T-helper 2 cell treated with Interferon-gamma antibody and Interleukin-4, amounts not matched to agents 5 μg/mL and 100 μg/mL, for 36 hours (primary cell): ENCODE results near the gene UPF2.
A peak's percentile ranks its signal among the peaks of the same experiment; 100 is the strongest.
"Not testable (repeated sequence)": the region's sequence is repeated elsewhere in the genome, so short reads cannot be mapped to it uniquely, and the experiment has no call there.

Experiments
- DNase-seq: peaks from one replicate; pipeline ENCODE4 v3.0.0; 2021; ENCODE audit warnings: low spot score
- H3K27ac Mint-ChIP-seq: one replicate; pipeline ENCODE4 v1.8.0; 2021; ENCODE audit warnings: mild to moderate bottlenecking, mixed read lengths
- H3K27me3 Mint-ChIP-seq: one replicate; pipeline ENCODE4 v1.8.0; 2021; ENCODE audit warnings: low read depth, mixed read lengths
- H3K36me3 Mint-ChIP-seq: one replicate; pipeline ENCODE4 v1.8.0; 2021; ENCODE audit warnings: low read depth, mixed read lengths
- H3K4me1 Mint-ChIP-seq: one replicate; pipeline ENCODE4 v1.8.0; 2021; ENCODE audit warnings: low read depth, mixed read lengths
- H3K4me3 Mint-ChIP-seq: one replicate; pipeline ENCODE4 v1.8.0; 2022; ENCODE audit warnings: mild to moderate bottlenecking, moderate library complexity, mixed read lengths
- H3K9me3 Mint-ChIP-seq: one replicate; pipeline ENCODE4 v1.8.0; 2021; ENCODE audit warnings: mixed read lengths

Gene UPF2

DNA sequence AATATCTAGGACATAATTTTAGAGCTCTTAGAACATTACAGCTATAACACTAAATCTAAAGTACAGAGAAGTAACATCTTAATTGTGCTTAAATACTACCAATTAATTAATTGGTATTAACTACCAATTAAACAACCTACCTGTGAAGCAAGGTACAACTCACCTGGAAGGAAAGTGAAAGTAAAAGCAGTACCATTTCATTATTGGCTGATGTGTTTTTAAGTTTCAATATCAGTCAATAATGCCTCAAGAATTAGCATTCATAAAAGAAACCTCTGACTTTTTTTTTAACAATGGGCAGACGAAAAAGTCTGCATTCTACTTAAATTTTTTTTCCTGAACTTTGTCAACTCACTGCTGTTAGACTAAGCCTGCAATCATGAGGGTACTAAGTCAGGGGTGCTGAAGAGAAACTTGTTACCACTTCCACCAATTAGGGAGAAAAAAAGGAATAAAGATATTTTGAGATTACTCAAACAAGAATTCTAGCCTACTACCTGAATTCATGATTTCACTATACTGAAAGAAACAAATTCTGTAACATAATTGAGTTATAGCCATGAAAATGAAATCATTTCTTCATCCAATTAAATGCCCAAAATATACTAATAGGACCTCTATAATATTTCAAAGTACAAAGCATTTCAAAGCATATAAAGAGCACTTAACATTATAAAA lies 19.9 kb downstream of the UPF2 start:
- Mint-ChIP-seq H3K27ac (peak overlapping the region; percentile 69), H3K36me3 (peaks cover 20% of the 10 kb centered on the region), H3K9me3 (no peaks in the 10 kb centered on the region), H3K4me1 (peaks cover 17% of the 10 kb centered on the region), H3K27me3 (no peaks in the 10 kb centered on the region), H3K4me3 (peak overlapping the region; percentile 43)
- no peak for DNase-seq

DNA sequence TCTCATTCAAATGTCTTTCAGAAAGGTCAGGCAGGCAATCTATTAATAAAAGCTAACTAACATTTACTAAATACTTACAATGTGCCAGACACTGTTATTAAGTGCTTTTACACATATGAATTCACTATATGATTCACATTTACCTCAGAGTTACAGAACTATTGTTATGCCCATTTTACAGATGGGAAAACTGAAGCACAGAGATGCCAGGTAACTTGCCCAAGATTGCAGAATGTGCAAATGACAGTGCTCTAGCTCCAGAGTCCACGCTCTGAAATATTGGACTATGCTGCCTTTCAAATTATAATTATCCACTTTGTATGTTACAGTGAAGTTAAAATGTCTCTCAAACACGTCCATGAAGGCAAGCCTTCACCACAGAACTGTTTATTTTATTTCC lies 22.0 kb downstream of the UPF2 start:
- DNase-seq = no peak
- Mint-ChIP-seq H3K36me3 (peaks cover 8% of the 10 kb centered on the region), H3K9me3 (no peaks in the 10 kb centered on the region), H3K27me3 (no peaks in the 10 kb centered on the region), H3K4me1 (peaks cover 9% of the 10 kb centered on the region), H3K4me3 (no peak overlapping the region), H3K27ac (no peak overlapping the region)

DNA sequence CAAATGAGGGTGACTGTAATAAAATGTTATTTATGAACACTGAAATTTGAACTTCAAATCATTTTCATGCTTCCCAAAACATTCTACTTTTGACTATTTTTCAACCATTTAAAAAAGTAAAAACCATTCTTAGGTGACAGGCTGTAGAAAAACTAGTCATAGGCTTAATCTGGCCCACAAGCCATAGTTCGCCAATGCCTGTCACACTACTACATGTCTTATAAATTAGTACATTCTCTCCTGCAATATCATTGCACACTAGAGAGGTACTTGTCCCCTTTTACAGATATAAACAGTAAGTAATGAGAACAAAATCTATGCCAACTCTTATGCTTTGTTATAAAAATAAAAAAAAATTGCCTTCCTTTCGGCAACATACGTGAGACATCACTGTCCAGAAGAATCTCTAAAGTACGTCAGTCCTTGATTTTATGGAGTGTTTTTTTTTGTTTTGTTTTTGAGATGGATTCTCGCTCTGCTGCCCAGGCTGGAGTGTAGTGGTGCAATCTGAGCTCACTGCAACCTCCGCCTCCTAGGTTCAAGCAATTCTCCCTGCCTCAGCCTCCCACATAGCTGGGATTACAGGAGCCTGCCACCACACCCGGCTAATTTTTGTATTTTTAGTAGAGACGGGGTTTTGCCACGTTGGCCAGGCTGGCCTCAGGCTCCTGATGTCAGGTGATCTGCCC lies 23.2 kb downstream of the UPF2 start:
- DNase-seq = no peak
- Mint-ChIP-seq H3K36me3 (peaks cover 14% of the 10 kb centered on the region), H3K4me3 (no peak overlapping the region), H3K27ac (no peak overlapping the region), H3K27me3 (no peaks in the 10 kb centered on the region), H3K4me1 (peaks cover 9% of the 10 kb centered on the region), H3K9me3 (no peaks in the 10 kb centered on the region)

DNA sequence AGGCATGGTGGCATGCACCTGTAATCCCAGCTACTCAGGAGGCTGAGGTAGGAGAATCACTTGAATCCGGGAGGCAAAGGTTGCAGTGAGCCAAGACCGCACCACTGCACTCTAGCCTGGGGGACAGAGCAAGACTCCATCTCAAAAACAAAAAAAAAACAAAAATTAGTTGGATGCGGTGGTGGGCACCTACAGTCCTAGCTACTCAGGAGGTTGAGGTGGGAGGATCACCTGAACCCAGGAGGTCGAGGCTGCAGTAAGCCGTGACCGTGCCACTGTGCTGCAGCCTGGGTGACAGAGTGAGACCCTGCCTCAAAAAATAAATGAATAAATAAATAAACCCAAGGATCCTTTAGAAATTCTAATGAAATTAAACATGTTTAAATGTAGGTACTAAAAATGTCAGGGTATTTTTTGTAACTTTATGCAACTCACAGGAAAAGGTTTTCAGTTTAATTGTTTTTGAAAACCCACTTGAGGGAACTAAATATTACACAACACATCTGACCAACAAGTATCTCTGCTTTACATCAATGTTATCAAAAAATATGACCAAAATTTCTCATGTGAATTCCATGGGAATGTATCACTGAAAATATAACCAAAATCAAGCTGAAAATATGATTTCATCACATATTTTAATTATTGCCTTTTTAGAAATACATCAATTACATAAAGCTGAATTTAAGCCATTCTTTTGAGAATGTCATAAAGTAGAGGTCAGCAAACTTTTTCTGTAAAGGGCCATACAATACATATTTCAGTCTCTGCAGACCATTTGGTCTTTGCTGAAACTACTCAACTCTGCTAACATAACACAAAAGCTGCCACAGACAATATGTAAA lies 23.9 kb downstream of the UPF2 start:
- H3K27ac Mint-ChIP-seq = no peak overlapping the region
- H3K27me3 Mint-ChIP-seq = no peaks in the 10 kb centered on the region
- no peak for DNase-seq
- no peak overlapping the region for H3K4me3 Mint-ChIP-seq
- H3K36me3 Mint-ChIP-seq = peaks cover 19% of the 10 kb centered on the region
- H3K9me3 Mint-ChIP-seq = no peaks in the 10 kb centered on the region
- peaks cover 9% of the 10 kb centered on the region for H3K4me1 Mint-ChIP-seq

DNA sequence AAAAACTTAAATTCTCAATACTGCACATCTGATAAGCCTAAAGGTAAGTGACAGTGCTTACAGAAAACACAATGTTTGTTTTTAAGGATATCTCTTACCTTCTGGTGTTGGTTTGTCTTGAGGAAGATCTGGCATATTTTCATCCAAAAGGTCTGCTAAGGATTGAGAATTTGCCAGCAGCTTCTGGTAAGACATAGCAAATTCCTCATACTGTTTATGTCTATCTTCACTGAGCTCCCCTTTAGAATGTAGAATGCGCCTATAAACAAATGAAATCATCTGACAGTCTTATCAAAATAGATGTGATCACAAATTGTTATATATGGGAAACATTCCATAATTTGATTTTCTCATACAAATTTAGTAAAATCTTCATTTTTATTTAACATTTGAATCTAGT lies 28.7 kb downstream of the UPF2 start:
- Mint-ChIP-seq H3K9me3 (peaks cover 12% of the 10 kb centered on the region), H3K27ac (no peak overlapping the region), H3K27me3 (no peaks in the 10 kb centered on the region), H3K36me3 (peaks cover 53% of the 10 kb centered on the region), H3K4me1 (no peaks in the 10 kb centered on the region), H3K4me3 (no peak overlapping the region)
- DNase-seq = no peak

DNA sequence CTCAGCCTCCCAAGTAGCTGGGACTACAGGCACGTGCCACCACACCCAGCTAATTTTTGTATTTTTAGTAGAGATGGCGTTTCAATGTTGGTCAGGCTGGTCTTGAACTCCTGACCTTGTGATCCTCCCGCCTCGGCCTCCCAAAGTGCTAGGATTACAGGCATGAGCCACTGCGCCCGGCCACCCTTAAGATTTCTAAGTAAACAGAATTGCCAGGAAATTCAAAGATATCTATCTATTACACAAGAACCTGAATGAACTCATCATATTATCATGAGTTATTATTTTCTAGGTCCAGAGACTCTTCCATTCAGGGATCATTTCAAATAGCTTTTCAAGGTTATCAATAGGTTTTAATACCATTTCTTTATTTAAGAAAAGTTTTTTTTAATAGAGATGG lies 29.2 kb downstream of the UPF2 start:
- not testable (repeated sequence) for H3K4me3 Mint-ChIP-seq, H3K27me3 Mint-ChIP-seq, DNase-seq, H3K27ac Mint-ChIP-seq, H3K4me1 Mint-ChIP-seq
- Mint-ChIP-seq H3K9me3 (peaks cover 12% of the 10 kb centered on the region), H3K36me3 (peaks cover 56% of the 10 kb centered on the region)

DNA sequence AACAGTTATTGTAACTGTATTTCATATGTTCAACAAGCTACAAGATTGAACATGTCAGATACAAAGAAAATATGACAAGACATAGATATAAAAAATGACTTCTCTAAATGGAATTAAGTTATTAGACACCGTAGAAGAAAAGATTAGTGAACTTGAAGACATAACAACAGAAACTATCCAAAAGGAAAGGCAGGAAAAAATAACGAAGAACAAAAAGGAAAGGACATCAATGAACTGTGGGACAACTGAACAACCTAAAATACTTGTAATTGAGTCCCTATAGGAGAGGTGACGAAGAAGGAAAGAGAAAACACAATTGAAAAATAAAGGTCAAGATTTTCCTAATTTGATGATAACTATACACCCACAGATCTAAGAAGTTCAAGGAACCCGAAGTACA lies 32.3 kb downstream of the UPF2 start:
- DNase-seq = no peak
- peaks cover 65% of the 10 kb centered on the region for H3K36me3 Mint-ChIP-seq
- no peak overlapping the region for H3K27ac Mint-ChIP-seq
- H3K9me3 Mint-ChIP-seq = peaks cover 12% of the 10 kb centered on the region
- no peak overlapping the region for H3K4me3 Mint-ChIP-seq
- no peaks in the 10 kb centered on the region for H3K4me1 Mint-ChIP-seq
- no peaks in the 10 kb centered on the region for H3K27me3 Mint-ChIP-seq

DNA sequence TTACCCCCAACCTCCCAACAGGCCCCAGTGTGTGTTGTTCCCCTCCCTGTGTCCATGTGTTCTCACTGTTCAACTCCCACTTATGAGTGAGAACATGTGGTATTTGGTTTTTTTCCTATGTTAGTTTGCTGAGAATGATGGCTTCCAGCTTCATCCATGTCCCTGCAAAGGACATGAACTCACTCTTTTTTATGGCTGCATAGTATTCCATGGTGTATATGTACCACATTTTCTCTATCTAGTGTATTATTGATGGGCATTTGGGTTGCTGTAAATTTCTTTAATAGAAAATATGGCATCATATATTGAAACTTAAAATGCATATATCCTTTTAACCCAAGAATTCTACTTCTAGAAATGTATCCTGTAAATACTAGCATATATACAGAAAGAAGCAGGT lies 33.8 kb downstream of the UPF2 start:
- DNase-seq, H3K4me1 Mint-ChIP-seq, H3K27ac Mint-ChIP-seq, H3K27me3 Mint-ChIP-seq, H3K4me3 Mint-ChIP-seq: not testable (repeated sequence)
- Mint-ChIP-seq H3K36me3 (peaks cover 68% of the 10 kb centered on the region), H3K9me3 (peaks cover 12% of the 10 kb centered on the region)

DNA sequence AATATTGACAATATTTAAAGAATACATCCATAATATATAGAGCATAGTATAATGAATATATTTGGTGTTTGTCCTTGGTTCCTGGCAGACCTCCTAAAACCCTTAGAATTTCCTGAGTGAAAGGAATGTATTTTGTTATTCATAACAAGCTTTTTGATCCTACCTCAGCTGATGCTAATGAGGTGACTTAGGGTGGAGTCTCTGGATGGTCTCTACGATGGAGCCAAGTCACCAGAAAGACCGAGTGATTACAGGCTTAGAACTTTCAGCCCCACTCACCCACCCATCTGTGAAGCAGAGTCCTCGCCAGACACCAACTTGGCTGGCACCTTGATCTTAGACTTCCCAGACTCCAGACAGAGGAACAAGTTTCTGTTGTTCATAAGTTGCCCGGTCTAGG lies 35.9 kb downstream of the UPF2 start:
- Mint-ChIP-seq H3K4me1 (peaks cover 3% of the 10 kb centered on the region), H3K27ac (no peak overlapping the region), H3K36me3 (peaks cover 66% of the 10 kb centered on the region), H3K27me3 (no peaks in the 10 kb centered on the region), H3K9me3 (peaks cover 12% of the 10 kb centered on the region), H3K4me3 (no peak overlapping the region)
- no peak for DNase-seq

DNA sequence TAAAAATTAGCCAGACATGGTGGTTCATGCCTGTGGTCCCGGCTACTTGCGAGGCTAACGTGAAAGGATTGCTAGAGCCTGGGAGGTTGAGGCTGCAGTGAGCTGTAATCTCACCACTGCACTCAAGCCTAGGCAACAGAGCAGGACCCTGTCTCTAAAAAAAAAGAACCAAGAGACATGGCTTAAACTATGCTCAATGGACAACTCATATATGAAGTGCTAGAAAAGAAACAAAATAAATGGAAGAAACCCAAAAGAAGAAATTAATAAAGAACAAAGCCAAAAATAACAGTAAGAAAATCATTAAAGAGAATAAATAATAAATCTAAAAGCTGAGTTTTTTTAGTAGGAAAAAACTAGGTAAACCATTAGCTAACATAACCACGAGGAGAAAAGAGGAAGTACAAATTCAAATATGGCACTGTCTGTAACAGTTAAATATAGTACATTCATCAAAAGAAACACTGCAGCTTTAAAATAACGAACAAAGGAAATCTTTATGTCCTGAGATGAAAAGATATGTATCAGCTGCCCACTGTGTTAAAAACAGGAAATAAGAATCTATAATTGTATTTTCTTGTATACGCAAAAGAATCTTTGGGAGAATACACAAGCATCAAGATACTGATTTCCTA lies 48.7 kb downstream of the UPF2 start:
- H3K27me3 Mint-ChIP-seq = no peaks in the 10 kb centered on the region
- peaks cover 13% of the 10 kb centered on the region for H3K4me1 Mint-ChIP-seq
- no peaks in the 10 kb centered on the region for H3K9me3 Mint-ChIP-seq
- peaks cover 55% of the 10 kb centered on the region for H3K36me3 Mint-ChIP-seq
- peak overlapping the region; percentile 19 for H3K4me3 Mint-ChIP-seq
- no peak for DNase-seq
- H3K27ac Mint-ChIP-seq = peak overlapping the region; percentile 53

DNA sequence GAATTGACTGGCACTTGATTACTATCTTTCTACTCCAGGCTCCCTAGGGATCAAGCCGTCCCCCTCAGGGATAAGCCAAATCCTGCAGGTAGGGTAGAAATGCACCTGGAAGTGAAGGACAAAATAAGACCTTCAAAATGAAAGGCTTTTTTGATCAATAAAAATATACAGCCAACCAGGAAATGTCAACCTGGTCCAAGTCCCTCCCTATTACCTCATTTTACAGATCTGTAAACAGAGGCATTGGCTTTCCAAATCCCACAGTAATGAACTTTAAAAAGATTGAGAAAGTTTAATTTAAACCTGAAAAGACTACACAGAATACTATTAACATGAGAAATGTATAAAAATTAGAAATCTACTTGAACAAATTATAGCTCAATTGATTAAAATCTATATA lies 53.7 kb downstream of the UPF2 start:
- Mint-ChIP-seq H3K27ac (no peak overlapping the region), H3K9me3 (no peaks in the 10 kb centered on the region), H3K4me1 (peaks cover 10% of the 10 kb centered on the region), H3K4me3 (no peak overlapping the region), H3K27me3 (no peaks in the 10 kb centered on the region), H3K36me3 (peaks cover 38% of the 10 kb centered on the region)
- no peak for DNase-seq

DNA sequence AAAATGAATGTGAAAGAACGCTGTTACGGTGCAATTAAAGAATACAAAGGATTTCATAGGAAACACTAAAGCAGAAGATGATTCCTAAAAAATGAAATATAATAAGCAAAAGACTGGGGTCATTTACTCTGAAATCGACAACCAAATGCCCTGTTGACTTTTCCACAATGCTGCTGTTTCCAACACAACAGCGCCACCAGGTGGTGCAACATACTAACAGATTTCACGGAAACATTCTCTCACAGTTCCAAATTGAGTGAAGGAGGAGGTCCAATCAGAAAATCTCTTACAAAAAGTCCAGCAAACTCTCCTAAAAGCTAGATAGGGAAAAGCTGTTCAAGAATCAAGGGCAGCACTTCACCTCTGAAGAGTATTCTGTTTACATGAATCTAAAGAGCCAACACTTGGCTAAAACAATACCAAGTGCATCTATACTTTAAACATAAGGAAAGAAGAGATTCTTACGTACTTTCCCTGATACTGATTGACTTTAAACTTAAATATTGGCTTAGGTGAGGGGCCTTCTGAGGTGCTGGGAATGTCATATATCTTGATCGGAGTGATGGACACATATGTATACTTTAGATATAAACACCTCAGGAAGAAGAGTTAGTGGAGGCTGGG lies 55.9 kb downstream of the UPF2 start:
- Mint-ChIP-seq H3K27ac (no peak overlapping the region), H3K4me1 (peaks cover 5% of the 10 kb centered on the region)

DNA sequence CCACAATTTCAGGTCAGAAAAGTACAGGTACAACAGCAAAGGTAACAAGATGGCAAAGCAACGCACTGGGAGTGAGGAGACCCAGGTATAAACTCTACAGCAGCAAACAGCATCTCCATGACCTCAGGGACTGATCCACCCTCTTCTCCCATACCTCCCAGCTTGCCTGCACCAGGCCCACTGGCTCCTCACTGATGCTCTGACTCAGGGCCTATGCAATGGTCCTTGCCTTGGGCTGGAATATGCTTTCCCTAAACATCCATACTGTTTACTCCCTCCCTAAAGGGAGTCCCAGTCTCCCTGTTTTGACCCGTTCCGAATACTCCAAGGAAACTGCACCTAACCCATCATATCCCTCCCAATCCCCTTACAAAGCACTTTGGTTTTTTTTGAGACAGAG lies 60.4 kb downstream of the UPF2 start:
- Mint-ChIP-seq H3K4me1 (peaks cover 5% of the 10 kb centered on the region), H3K27ac (no peak overlapping the region), H3K9me3 (no peaks in the 10 kb centered on the region), H3K36me3 (peaks cover 34% of the 10 kb centered on the region), H3K4me3 (no peak overlapping the region), H3K27me3 (no peaks in the 10 kb centered on the region)
- no peak for DNase-seq

More for the DNA sequence above, 55.9 kb downstream of the UPF2 start:
- Mint-ChIP-seq H3K27me3 (no peaks in the 10 kb centered on the region), H3K4me3 (no peak overlapping the region), H3K36me3 (peaks cover 28% of the 10 kb centered on the region), H3K9me3 (no peaks in the 10 kb centered on the region)
- peak; percentile 56 for DNase-seq
